Skeletal muscle tissue (tissue), 4 donors: Measurements from ENCODE around the gene HIVEP3. TPM values are rescaled to one million over a fixed set of nuclear protein-coding genes. Genes with fewer than 3 reads are reported as not detected.

Experiments used
- H3K27ac ChIP-seq: one replicate; pipeline ENCODE4 v1.7.0; 2013; ENCODE audit warnings: mild to moderate bottlenecking, low read depth, low read length, inconsistent platforms
- H3K27me3 ChIP-seq, 3 donors: one replicate each; pipeline ENCODE4 v1.7.0; 2013; ENCODE audit warnings: low read length in 3 of 3; ENCODE audit not compliant: control insufficient read depth in 3 of 3, insufficient read depth in 3 of 3
- H3K36me3 ChIP-seq, 3 donors: one replicate each; pipeline ENCODE4 v1.7.0; 2013; ENCODE audit warnings: low read length in 3 of 3; ENCODE audit not compliant: control insufficient read depth in 3 of 3, insufficient read depth in 3 of 3
- H3K4me1 ChIP-seq, 3 donors: one replicate each; pipeline ENCODE4 v1.7.0; 2013; ENCODE audit warnings: low read length in 3 of 3, mild to moderate bottlenecking in 3 of 3; ENCODE audit not compliant: control insufficient read depth in 3 of 3, insufficient read depth in 3 of 3
- H3K4me3 ChIP-seq, 3 donors: one replicate each; pipeline ENCODE4 v1.7.0; 2013; ENCODE audit warnings: low read length in 3 of 3
- H3K9ac ChIP-seq, 3 donors: one replicate each; pipeline ENCODE4 v1.7.0; 2013; ENCODE audit warnings: low read length in 3 of 3, mild to moderate bottlenecking in 3 of 3, moderate library complexity in 2 of 3, low read depth in 1 of 3
- H3K9me3 ChIP-seq, 3 donors: one replicate each; pipeline ENCODE4 v1.7.0; 2013; ENCODE audit warnings: low read length in 3 of 3; ENCODE audit not compliant: control insufficient read depth in 3 of 3
- total RNA-seq: library from RNA; depleted of rRNA; stranded (reverse); fragments of >200 nt; gene quantifications from one replicate; pipeline ENCODE4 v1.2.3, GENCODE V29; 2014
- donor health status: Osteomylitis.

The HIVEP3 gene
- total RNA-seq, 1 donor from 2014 or later = 0.52 TPM

DNA sequence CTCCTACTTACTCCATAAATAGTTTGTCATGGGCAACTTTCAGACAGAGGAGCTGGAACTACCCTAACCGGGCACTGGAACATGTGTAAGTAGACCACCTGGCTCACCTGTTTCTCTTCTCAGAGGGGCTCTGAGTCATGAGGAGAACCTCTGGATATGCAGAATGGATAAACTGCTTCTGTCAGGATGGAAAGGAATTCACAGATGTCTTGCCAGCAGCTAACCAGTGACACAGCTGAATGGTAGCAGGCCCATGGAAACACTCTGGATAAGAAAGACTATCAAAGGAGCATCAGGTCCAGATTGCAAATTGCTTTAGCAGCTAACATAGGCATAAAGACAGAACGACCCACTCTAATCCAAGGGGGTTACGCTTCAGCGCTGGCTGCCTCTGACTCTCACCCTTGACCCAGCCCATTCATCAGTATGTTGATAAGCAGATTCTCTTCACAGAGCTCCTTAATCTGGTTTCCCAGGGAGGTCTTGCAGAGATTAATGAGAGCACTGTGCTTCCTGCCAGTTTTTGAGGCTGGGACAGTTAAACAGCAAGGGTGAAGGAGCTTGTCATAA is 54.2 kb downstream of the HIVEP3 start:
- Histone ChIP-seq H3K9me3 (no peaks in the 10 kb centered on the region), H3K27ac (no peak overlapping the region), H3K27me3 (no peaks in the 10 kb centered on the region), H3K36me3 (no peaks in the 10 kb centered on the region), H3K4me1 (peaks cover 6 to 14% (median 9%) of the 10 kb centered on the region in 3 donors), H3K4me3 (no peak overlapping the region), H3K9ac (no peak overlapping the region)

DNA sequence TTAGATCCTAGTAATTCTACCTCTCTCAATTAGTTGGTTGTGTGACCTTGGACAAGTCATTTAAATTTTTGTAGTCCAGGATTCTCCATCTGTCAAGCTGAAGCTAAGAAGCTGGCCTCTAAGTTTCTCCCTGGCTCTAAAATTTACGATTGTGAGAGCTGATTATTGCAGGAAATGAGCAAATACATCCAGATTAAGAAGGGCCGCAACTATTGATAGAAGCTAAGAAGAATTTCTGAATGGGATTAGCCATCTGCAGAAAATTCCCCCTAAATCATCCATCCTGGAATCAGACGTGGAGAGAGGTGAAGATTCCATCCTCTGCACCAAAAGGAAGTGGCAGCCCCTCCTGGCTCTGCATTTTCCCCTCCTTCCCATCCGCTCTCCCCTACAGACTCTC is 55.0 kb downstream of the HIVEP3 start:
- no peak overlapping the region for H3K4me3 ChIP-seq
- H3K4me1 ChIP-seq = peaks cover 6 to 14% (median 9%) of the 10 kb centered on the region in 3 donors
- no peaks in the 10 kb centered on the region for H3K27me3 ChIP-seq
- no peaks in the 10 kb centered on the region for H3K9me3 ChIP-seq
- no peaks in the 10 kb centered on the region for H3K36me3 ChIP-seq
- no peak overlapping the region for H3K9ac ChIP-seq
- no peak overlapping the region for H3K27ac ChIP-seq

DNA sequence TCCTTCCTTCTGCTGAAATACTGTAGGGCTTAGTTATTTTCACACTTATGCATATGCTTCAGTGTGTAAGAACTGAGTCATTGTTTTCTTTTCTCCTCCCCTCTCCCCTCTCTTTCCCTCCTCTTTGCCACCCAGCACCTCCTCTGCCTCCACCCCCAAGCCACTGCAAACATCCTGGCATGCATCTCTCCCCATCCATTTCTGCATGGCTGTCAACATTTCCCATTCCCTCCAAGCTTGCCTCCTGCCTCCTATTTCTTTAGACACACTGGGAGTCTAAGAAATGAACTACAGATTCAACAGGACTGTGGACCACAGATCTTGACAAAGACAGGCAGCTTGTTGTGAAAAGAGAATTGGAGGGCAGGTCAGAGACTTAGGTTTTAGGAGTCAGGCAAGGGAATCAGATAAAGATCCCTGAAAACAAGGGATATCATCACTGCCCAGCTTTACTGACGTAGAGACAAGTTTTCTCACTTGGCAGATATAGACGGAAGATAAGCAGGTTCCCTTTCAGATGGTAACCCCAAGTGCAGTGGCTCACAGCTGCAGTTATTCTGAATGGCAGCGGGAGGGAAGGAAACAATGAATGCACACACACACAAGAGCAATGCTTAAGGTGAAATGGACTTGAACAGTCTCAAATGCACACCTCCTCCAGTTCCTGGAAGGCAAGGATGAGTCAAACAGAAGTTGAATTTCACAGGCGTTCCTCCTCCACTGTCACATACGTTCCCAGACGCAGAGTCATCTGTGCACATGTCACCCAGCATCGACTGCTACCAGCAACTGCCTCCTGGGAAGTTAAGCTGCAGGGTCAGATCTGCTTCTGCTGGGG is 56.1 kb downstream of the HIVEP3 start:
- Histone ChIP-seq H3K4me3 (no peak overlapping the region), H3K27me3 (no peaks in the 10 kb centered on the region), H3K9me3 (no peaks in the 10 kb centered on the region), H3K9ac (no peak overlapping the region), H3K36me3 (no peaks in the 10 kb centered on the region), H3K4me1 (peaks cover 6 to 14% (median 9%) of the 10 kb centered on the region in 3 donors), H3K27ac (no peak overlapping the region)

DNA sequence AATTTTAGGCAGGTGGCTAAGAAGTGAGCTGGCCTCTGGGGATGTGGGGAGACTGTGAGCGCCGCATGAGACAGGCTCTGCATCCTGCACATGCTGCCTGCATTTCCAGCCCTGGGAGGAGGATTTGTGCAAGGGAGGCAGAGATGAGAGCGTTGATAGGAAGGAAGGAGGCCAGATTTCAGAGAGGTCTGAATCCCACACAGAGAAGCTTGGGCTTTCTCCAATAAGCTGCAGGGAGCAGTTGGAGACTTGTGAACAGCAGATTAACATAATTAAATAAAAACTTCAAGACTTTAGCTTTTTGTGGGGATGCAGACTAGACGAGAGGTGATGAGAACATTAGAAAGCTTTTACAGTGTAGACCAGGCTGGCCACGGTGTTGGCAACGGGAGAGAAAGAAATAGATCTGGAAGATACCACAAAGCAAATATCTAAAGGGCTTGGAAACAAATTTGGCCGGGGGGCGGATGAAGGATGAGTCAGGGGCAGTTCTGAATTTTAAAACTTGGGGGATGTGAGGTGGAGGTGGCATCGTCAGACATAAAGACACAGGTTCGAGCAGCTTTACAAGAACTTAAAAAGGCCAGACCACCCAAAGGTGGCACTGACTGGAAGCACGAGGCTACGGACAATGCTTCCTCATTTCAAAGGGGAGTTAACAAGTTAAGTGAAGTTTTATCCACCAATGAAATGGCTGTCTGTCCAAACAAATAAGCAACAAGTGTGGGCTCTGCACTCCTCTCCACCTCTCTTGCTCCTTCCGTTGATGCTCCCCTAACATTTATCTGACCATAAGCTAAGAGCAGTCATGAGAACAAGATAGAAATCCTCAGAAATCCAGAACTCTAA is 57.0 kb downstream of the HIVEP3 start:
- H3K9me3 ChIP-seq = no peaks in the 10 kb centered on the region
- H3K4me1 ChIP-seq = peaks cover 7 to 16% (median 13%) of the 10 kb centered on the region in 3 donors
- H3K36me3 ChIP-seq = no peaks in the 10 kb centered on the region
- H3K9ac ChIP-seq = no peak overlapping the region
- H3K4me3 ChIP-seq = no peak overlapping the region
- no peaks in the 10 kb centered on the region for H3K27me3 ChIP-seq
- no peak overlapping the region for H3K27ac ChIP-seq

DNA sequence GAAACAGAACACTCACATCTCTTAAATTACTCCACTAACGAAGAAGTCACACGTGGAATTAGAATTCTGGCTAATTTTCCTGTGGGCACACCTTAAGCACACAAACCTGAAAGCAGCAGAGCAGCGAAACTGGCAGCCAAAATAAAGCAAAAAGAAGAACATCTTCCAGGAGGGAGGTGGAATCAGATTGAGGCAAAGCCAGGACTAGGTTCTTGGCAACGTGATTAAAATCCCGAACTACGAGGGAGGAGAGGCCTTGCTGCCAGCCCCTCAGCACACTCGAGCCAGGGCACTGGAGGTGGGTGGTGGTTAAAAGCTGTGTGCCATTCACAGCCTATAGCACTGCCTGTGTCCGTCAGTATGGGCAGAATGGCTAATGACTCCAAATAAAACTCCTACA is 58.0 kb downstream of the HIVEP3 start:
- Histone ChIP-seq H3K4me1 (peaks cover 7 to 16% (median 16%) of the 10 kb centered on the region in 3 donors), H3K27me3 (no peaks in the 10 kb centered on the region), H3K36me3 (no peaks in the 10 kb centered on the region), H3K4me3 (no peak overlapping the region), H3K9ac (no peak overlapping the region), H3K27ac (no peak overlapping the region), H3K9me3 (no peaks in the 10 kb centered on the region)

DNA sequence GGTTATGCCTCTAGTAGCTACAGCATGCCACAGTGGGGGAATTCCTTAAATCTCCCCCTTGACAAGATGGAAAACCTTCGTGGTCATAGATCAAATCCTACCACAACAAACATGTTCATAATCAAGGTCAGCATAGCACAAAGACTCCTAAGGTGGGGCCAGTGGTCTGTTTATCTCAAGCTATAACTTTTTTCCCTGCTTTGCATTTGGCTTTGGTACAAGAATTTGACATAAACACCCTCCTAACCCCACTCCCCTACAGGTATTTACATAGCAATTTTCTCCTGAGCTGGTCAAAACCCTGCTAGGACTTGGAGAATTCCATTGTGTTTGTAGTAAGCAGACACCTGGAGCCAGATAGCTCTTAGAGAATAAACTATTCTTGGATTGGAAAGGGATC is 58.5 kb downstream of the HIVEP3 start:
- Histone ChIP-seq H3K9ac (no peak overlapping the region), H3K4me1 (peaks cover 7 to 18% (median 14%) of the 10 kb centered on the region in 3 donors), H3K27me3 (no peaks in the 10 kb centered on the region), H3K27ac (no peak overlapping the region), H3K4me3 (no peak overlapping the region), H3K36me3 (no peaks in the 10 kb centered on the region), H3K9me3 (no peaks in the 10 kb centered on the region)

DNA sequence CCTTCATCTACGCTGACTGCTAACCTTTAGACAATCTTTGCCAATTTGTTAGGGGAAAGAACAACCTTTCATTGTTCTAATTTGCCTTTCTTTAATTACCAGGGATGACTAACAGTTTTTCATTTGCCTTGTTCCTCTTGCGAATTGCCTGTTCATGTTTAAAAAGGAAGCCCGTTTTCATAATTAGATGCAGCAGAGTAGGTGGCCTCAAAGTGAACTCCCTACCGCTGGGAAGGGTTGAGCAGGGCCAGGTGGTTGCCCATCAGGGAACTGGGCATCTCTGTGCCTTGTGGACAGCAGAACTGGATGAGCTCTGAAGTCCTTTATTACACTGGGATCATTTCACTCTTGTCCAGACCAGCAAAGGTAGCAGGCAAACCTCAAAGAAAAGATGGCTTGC is 59.0 kb downstream of the HIVEP3 start:
- Histone ChIP-seq H3K27ac (no peak overlapping the region), H3K4me1 (peaks cover 7 to 18% (median 14%) of the 10 kb centered on the region in 3 donors), H3K9ac (no peak overlapping the region), H3K27me3 (no peaks in the 10 kb centered on the region), H3K9me3 (no peaks in the 10 kb centered on the region), H3K36me3 (no peaks in the 10 kb centered on the region), H3K4me3 (no peak overlapping the region)

DNA sequence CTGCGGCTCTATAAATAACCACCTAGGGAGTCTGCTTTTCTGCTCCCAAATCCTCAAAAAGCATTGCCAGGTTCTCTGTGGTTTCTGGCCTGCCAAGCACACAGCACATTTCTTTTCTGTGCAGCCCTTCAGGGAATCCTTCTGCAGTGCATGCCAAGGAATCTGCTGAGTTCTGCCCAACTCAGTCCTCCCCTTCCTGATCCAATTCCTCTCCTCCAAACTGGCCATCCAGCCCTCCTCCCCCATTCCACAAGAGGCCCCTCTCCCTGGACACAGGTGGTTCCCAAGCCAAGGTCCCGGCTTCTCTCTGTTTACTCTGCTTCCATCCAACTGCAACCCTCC is 61.8 kb downstream of the HIVEP3 start:
- peak overlapping the region in 1 of 3 donors; percentile 50 for H3K9ac ChIP-seq
- H3K27ac ChIP-seq = no peak overlapping the region
- no peaks in the 10 kb centered on the region for H3K9me3 ChIP-seq
- no peak overlapping the region for H3K4me3 ChIP-seq
- H3K27me3 ChIP-seq = no peaks in the 10 kb centered on the region
- H3K36me3 ChIP-seq = no peaks in the 10 kb centered on the region
- peaks cover 11 to 22% (median 19%) of the 10 kb centered on the region in 3 donors for H3K4me1 ChIP-seq

DNA sequence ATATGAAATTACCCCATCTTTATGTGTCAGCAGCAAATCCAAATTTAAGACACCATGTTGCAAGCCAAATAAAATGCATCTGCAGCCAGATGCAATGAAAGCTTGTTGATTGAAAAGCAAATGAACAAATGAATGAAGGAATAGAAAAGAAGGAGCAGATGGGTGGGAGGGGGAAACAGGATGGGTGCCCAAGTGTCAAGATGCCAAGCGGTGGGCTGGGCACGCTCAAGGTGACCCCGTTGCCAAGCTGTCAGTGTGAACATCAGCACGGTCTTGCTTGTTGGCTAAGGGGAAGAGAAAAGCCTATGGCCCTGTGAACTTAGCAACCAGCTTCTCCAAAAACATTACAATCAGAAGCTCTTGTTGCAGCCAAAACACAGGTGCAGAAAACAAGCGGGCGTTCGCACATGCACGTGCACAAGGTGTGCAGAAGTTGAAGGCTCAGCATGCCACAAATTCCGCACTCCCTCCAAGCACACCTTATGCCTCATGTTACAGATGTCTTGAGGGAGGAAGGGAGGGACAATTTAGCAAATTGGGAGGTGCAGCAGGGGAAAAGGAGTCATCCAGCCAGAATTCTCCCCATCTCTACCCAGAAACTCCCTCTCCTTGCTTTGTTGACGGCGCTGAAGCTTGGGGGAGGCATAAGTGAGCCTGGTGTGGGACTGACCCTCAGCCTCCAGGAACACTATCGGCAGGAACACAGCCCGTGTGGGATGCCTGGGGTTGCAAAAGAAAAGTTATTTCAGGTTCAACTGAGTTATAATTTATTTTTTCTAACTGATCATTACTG is 62.4 kb downstream of the HIVEP3 start:
- Histone ChIP-seq H3K4me1 (peaks cover 11 to 27% (median 23%) of the 10 kb centered on the region in 3 donors), H3K27ac (no peak overlapping the region), H3K27me3 (no peaks in the 10 kb centered on the region), H3K9ac (peak overlapping the region in 1 of 3 donors; percentile 50), H3K4me3 (no peak overlapping the region), H3K9me3 (no peaks in the 10 kb centered on the region), H3K36me3 (no peaks in the 10 kb centered on the region)
